Effector memory CD4-positive, alpha-beta T cell (primary cell): ENCODE results near the gene MMUT.
A peak's percentile ranks its signal among the peaks of the same experiment; 100 is the strongest.
"Not testable (repeated sequence)": the region's sequence is repeated elsewhere in the genome, so short reads cannot be mapped to it uniquely, and the experiment has no call there.

Source experiments
- DNase-seq, 3 donors: peaks; one replicate each; pipeline ENCODE4 v3.0.0-alpha.2; 2020
- H3K27ac ChIP-seq: 2 replicates; pipeline ENCODE4 v1.7.0; 2013; ENCODE audit warnings: mild to moderate bottlenecking, low read length, moderate library complexity; ENCODE audit not compliant: insufficient read depth, poor library complexity, severe bottlenecking
- H3K27me3 ChIP-seq: replicated peaks from 2 replicates; pipeline ENCODE4 v1.7.0; 2013; ENCODE audit warnings: mild to moderate bottlenecking, low read length; ENCODE audit not compliant: insufficient read depth, control insufficient read depth, poor library complexity, severe bottlenecking
- H3K36me3 ChIP-seq: 2 replicates; pipeline ENCODE4 v1.7.0; 2013; ENCODE audit warnings: mild to moderate bottlenecking, low read length, moderate library complexity; ENCODE audit not compliant: control insufficient read depth, insufficient read depth
- H3K4me1 ChIP-seq: 2 replicates; pipeline ENCODE4 v1.7.0; 2013; ENCODE audit warnings: low read length, mild to moderate bottlenecking; ENCODE audit not compliant: control insufficient read depth, insufficient read depth, poor library complexity, severe bottlenecking
- H3K4me3 ChIP-seq: 2 replicates; pipeline ENCODE4 v1.7.0; 2013; ENCODE audit warnings: low read length, low read depth, mild to moderate bottlenecking; ENCODE audit not compliant: insufficient read depth, poor library complexity, severe bottlenecking
- H3K9me3 ChIP-seq: 2 replicates; pipeline ENCODE4 v1.7.0; 2013; ENCODE audit warnings: mild to moderate bottlenecking, low read length, moderate library complexity; ENCODE audit not compliant: control insufficient read depth

MMUT gene

GRCh38 chr6:49430866-49431265 is 32.2 kb downstream of the MMUT start:
- H3K4me1 ChIP-seq, result no peaks in the 10 kb centered on the region
- no peaks in the 10 kb centered on the region for H3K27me3 ChIP-seq
- no peak for DNase-seq
- H3K4me3 ChIP-seq, result no peak overlapping the region
- no peak overlapping the region for H3K27ac ChIP-seq
- H3K9me3 ChIP-seq, result no peaks in the 10 kb centered on the region
- peaks cover 28% of the 10 kb centered on the region for H3K36me3 ChIP-seq

- DNase-seq, result no peak
- Histone ChIP-seq H3K9me3 (no peaks in the 10 kb centered on the region), H3K4me1 (no peaks in the 10 kb centered on the region), H3K4me3 (no peak overlapping the region), H3K36me3 (peaks cover 23% of the 10 kb centered on the region), H3K27ac (no peak overlapping the region), H3K27me3 (no peaks in the 10 kb centered on the region)
Observed at GRCh38 chr6:49430187-49430586, 32.9 kb downstream of the MMUT start.

GRCh38 chr6:49423817-49424216 is 39.2 kb downstream of the MMUT start:
- Histone ChIP-seq H3K4me3 (no peak overlapping the region), H3K9me3 (no peaks in the 10 kb centered on the region), H3K4me1 (no peaks in the 10 kb centered on the region), H3K36me3 (no peaks in the 10 kb centered on the region), H3K27me3 (no peaks in the 10 kb centered on the region), H3K27ac (no peak overlapping the region)
- no peak for DNase-seq

GRCh38 chr6:49416195-49416594 is 46.9 kb downstream of the MMUT start:
- Histone ChIP-seq H3K27me3 (no peaks in the 10 kb centered on the region), H3K4me1 (no peaks in the 10 kb centered on the region), H3K9me3 (no peaks in the 10 kb centered on the region), H3K27ac (no peak overlapping the region), H3K36me3 (no peaks in the 10 kb centered on the region), H3K4me3 (no peak overlapping the region)
- no peak for DNase-seq

- no peaks in the 10 kb centered on the region for H3K36me3 ChIP-seq
- peaks cover under 1% of the 10 kb centered on the region for H3K27me3 ChIP-seq
- H3K27ac ChIP-seq, result no peak overlapping the region
- H3K9me3 ChIP-seq, result no peaks in the 10 kb centered on the region
- no peak for DNase-seq
- H3K4me3 ChIP-seq, result no peak overlapping the region
- no peaks in the 10 kb centered on the region for H3K4me1 ChIP-seq
Observed at GRCh38 chr6:49415358-49415757, 47.7 kb downstream of the MMUT start.

- no peak overlapping the region for H3K27ac ChIP-seq
- no peak overlapping the region for H3K4me3 ChIP-seq
- no peak for DNase-seq
- H3K4me1 ChIP-seq, result no peaks in the 10 kb centered on the region
- H3K9me3 ChIP-seq, result no peaks in the 10 kb centered on the region
- no peaks in the 10 kb centered on the region for H3K36me3 ChIP-seq
- peaks cover 4% of the 10 kb centered on the region for H3K27me3 ChIP-seq
Observed at GRCh38 chr6:49410564-49410963, 52.5 kb downstream of the MMUT start.

GRCh38 chr6:49409951-49410542 is 53.0 kb downstream of the MMUT start:
- DNase-seq, result peak; percentile 5 to 33 (median 15)
- Histone ChIP-seq H3K36me3 (no peaks in the 10 kb centered on the region), H3K4me1 (no peaks in the 10 kb centered on the region), H3K9me3 (no peaks in the 10 kb centered on the region), H3K27me3 (peaks cover 4% of the 10 kb centered on the region), H3K27ac (no peak overlapping the region), H3K4me3 (no peak overlapping the region)

GRCh38 chr6:49406250-49406970 is 56.6 kb downstream of the MMUT start:
- Histone ChIP-seq H3K27ac (no peak overlapping the region), H3K4me3 (no peak overlapping the region), H3K36me3 (no peaks in the 10 kb centered on the region), H3K27me3 (peaks cover 4% of the 10 kb centered on the region), H3K4me1 (no peaks in the 10 kb centered on the region), H3K9me3 (no peaks in the 10 kb centered on the region)
- DNase-seq, result no peak

- Histone ChIP-seq H3K27me3 (no peaks in the 10 kb centered on the region), H3K36me3 (no peaks in the 10 kb centered on the region), H3K4me3 (no peak overlapping the region), H3K27ac (no peak overlapping the region), H3K9me3 (no peaks in the 10 kb centered on the region), H3K4me1 (no peaks in the 10 kb centered on the region)
- DNase-seq, result no peak
Observed at GRCh38 chr6:49401063-49401462, 62.0 kb downstream of the MMUT start.

GRCh38 chr6:49386667-49387508 is 76.2 kb downstream of the MMUT start:
- H3K4me3 ChIP-seq, H3K9me3 ChIP-seq, H3K36me3 ChIP-seq, H3K27ac ChIP-seq, DNase-seq, H3K27me3 ChIP-seq, H3K4me1 ChIP-seq: not testable (repeated sequence)
